ENCODE data around the gene SLC25A42.

SLC25A42 gene

DNA sequence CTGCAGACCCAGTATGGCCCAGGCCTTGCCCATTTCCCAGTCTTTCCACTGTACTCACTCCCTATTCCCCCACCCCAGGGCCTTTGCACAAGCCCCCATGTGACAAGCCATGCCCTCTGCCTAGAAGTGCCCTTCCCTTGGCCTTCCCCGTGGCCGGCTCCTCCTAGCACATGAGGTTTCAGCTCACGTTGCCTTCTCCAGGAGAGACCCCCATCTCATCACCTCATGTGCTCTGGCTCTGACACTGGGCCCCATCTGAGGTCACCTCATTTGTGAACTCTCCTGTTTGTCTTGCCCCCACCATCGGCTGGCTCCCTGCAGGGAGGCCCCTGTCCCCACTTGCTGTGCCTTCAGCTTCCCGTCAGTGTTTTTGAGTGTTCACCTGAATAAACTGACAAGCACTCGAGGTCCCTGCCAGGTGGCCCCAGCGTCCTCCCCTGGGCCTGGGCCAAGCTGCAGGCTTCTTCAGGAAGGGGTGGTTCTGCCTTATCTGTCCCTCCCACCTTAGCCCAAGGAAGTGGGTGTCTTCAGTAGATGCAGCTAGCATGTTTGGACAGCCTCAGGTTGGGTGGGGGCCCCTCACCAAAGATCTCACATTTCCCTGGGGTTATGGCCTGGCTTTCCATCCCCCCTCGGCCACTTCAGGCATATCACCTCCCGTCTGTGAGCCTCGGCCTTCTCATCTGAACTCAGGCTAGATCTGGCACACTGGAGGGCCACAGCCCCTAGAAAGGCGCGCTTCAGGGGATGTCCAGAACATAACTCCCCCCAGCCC is 3.8 kb upstream of the SLC25A42 start:
- Histone ChIP-seq H3K9me3 (replicated peaks; ENCODE audit: low read length) (no peaks in the 10 kb centered on the region), H3K4me2 (ENCODE audit: low read length) (no peak overlapping the region), H3K27me3 (ENCODE audit: control insufficient read depth, insufficient read depth, low read length) (no peaks in the 10 kb centered on the region), H3K36me3 (ENCODE audit: insufficient read depth, low read length) (peaks cover 42% of the 10 kb centered on the region), H3K4me3 (ENCODE audit: low read length) (no peak overlapping the region), H3K9ac (ENCODE audit: low read depth, low read length) (no peak overlapping the region), H3K4me1 (ENCODE audit: control insufficient read depth, insufficient read depth, low read length) (peaks cover 25% of the 10 kb centered on the region)

DNA sequence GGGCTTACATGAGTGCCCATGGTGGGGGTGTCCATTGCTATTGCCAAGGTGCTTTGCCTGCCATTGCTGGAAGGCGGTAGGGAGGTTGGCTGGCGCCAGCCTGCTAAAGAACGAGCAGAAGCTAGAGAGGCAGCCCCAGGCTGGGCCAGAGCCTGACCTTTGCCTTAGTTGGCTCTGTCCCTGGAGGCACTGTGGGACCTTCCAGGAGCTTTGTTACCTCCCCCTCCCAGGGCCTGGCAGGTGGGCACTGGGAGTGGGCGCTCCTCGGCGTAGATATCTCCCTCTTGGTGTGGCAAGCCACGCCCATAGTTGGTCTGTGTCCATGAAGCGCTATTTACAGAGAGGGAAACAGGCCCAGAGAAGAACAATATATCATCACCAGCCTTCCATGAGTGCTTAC is 2.3 kb upstream of the SLC25A42 start:
- Histone ChIP-seq H3K4me2 (ENCODE audit: low read length) (no peak overlapping the region), H3K4me3 (ENCODE audit: low read length) (no peak overlapping the region), H3K36me3 (ENCODE audit: insufficient read depth, low read length) (peaks cover 32% of the 10 kb centered on the region), H3K27me3 (ENCODE audit: control insufficient read depth, insufficient read depth, low read length) (no peaks in the 10 kb centered on the region), H3K9ac (ENCODE audit: low read depth, low read length) (no peak overlapping the region), H3K9me3 (replicated peaks; ENCODE audit: low read length) (no peaks in the 10 kb centered on the region), H3K4me1 (ENCODE audit: control insufficient read depth, insufficient read depth, low read length) (peaks cover 30% of the 10 kb centered on the region)

DNA sequence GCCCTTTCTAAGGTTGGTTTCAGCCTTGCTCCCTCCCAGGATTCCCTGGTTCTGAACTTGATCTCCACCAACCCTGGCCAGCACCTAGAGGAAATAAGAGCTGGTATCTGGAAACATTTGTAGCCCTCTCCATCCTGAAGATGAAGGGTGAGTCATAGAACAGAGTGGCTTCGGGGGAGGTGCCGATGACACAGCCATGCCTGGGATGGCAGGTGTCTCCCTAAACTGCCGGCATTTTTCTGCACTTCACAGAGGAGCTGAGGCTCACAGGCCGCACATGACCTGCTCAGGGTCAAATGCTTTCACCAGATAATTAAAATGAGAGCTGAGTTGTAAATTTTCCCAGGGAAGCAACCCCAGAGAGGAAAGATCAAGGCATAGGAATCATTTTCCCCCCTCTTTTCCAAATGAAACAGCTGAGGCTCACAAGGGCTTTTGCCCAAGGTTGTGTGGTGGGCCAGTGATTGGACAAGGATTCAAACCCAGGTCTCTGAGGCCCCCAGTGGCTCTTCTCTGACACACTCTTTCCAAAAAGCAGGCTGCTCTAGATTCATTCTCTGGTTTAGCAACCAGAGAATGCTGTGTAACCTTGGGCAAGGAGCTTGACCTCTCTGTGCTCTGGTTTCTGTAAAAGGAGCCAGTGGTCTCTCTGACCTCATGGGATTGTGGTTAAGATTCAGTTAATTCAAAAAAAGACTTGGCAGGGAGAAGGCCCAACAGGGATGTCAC is 1.2 kb upstream of the SLC25A42 start:
- H3K4me2 ChIP-seq (ENCODE audit: low read length): peak overlapping the region; percentile 90
- H3K4me3 ChIP-seq (ENCODE audit: low read length): peak overlapping the region; percentile 69
- peaks cover 21% of the 10 kb centered on the region for H3K36me3 ChIP-seq (ENCODE audit: insufficient read depth, low read length)
- peaks cover 30% of the 10 kb centered on the region for H3K4me1 ChIP-seq (ENCODE audit: control insufficient read depth, insufficient read depth, low read length)
- H3K9ac ChIP-seq (ENCODE audit: low read depth, low read length): peak overlapping the region; percentile 33
- no peaks in the 10 kb centered on the region for H3K9me3 ChIP-seq (replicated peaks; ENCODE audit: low read length)
- no peaks in the 10 kb centered on the region for H3K27me3 ChIP-seq (ENCODE audit: control insufficient read depth, insufficient read depth, low read length)

DNA sequence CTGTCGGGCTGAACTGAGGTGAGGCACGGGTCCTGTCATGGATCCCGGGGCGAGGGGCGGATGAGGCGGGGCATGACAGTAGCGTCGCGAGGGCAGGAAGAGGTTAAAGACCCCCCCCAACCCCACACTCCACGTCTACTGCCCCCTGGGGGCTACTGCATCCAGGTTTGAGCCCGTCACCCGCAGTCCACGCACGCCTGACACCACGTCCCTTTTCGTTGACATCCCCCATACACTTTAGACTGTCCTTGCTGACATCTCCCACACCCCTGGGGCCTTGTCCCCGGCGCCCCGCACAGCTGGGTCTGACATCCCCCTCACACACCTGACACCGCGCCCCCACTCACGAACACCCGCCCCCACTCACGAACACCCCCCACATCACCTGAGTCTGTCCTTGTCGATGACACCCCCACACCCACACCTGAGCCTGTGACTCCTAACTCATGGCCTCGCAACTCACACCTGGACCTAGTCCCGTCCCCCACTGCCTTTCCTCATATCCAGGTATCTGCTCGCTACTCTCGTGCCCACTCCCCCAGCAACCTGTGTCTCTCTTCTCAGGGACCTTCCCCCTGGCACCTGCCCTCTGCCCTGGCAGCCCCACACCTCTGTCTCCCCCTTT is 416 bp downstream of the SLC25A42 start:
- H3K4me1 ChIP-seq (ENCODE audit: control insufficient read depth, insufficient read depth, low read length): peaks cover 30% of the 10 kb centered on the region
- H3K27me3 ChIP-seq (ENCODE audit: control insufficient read depth, insufficient read depth, low read length): no peaks in the 10 kb centered on the region
- no peaks in the 10 kb centered on the region for H3K9me3 ChIP-seq (replicated peaks; ENCODE audit: low read length)
- peak overlapping the region; percentile 71 for H3K9ac ChIP-seq (ENCODE audit: low read depth, low read length)
- peaks cover 12% of the 10 kb centered on the region for H3K36me3 ChIP-seq (ENCODE audit: insufficient read depth, low read length)
- H3K4me2 ChIP-seq (ENCODE audit: low read length): peak overlapping the region; percentile 94
- peak overlapping the region; percentile 69 for H3K4me3 ChIP-seq (ENCODE audit: low read length)

DNA sequence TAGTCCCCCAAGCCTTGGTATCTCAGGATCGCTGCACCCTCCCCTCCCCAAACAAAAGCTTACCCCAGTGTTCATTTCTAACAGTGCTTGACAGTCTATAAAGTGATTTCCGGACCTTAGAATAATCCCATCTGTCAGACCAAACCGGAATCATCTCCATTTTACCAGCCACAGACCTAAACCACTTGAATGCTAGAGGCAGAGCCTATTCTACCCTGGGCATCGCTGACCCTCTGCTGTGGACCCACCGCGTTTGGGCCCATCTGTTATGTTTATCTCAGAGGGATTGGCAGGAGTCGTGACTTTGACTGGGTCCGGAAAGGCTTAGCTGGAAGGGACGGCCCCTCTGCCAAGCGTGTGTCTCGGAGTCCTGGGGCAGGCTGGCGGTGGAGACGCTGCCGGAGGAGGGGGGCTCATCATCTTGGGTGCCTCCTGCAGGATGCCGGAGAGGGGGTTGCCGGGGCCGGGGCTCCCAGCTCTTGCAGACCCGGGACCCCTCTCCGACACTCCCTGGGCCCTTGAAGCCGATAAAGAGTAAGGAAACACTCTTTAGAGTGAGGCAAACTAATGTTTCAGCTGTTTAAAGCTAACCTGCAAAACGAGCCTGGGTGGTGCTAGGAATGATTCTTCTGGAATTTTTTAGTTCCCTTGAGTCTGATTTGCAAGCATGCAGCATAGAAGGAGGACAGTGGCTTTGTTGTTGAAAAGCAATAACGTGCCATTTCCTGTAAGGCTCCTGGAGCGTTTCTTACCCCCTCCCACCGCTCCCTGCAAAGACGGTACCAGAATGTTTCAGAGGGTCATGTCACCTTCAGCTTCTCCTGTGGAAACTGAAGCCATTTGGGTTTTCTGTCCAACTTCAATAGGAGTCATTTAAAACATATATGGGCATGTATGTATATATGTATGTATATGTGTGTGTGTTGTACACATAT is 1.3 kb downstream of the SLC25A42 start:
- H3K4me3 ChIP-seq (ENCODE audit: low read length): peak overlapping the region; percentile 69
- H3K27me3 ChIP-seq (ENCODE audit: control insufficient read depth, insufficient read depth, low read length): no peaks in the 10 kb centered on the region
- no peaks in the 10 kb centered on the region for H3K9me3 ChIP-seq (replicated peaks; ENCODE audit: low read length)
- H3K4me1 ChIP-seq (ENCODE audit: control insufficient read depth, insufficient read depth, low read length): peaks cover 30% of the 10 kb centered on the region
- H3K4me2 ChIP-seq (ENCODE audit: low read length): peak overlapping the region; percentile 94
- H3K9ac ChIP-seq (ENCODE audit: low read depth, low read length): peak overlapping the region; percentile 57
- peaks cover 3% of the 10 kb centered on the region for H3K36me3 ChIP-seq (ENCODE audit: insufficient read depth, low read length)

DNA sequence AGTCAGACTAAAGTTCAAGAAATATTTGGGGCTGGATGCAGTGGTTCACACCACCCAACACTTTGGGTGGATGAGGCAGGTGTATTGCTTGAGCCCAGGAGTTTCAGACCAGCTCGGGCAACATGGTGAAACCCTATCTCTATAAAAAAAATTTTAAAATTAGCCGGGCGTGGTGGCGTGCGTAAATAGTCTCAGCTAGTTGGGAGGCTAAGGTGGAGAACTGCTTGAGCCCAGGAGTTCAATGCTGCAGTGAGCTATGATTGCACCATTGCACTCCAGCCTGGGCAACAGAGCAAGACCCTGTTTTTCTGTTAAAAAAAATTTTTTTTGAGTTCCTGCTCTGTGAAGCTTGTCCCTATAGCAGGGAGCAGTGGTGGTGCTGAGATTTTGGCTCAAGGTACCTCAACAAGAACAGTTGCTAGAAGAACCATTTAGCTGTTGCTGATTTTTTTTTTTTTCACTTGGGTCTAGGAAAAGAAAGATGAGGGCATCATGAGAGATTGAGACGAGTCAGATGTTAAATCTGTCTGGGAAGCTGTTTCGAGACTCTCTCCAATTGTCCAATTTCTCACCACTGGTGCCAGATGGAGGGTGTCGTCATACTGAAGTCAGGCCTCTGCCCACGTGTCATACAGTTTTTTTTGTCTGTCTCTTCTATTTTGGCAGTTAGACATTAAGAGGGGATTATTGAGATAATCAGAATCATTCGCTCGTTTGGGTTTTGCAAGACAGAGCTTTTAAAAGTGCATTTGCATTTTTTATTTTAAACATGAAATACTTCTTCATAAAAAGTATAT is 3.7 kb downstream of the SLC25A42 start:
- Histone ChIP-seq H3K27me3 (ENCODE audit: control insufficient read depth, insufficient read depth, low read length) (no peaks in the 10 kb centered on the region), H3K9ac (ENCODE audit: low read depth, low read length) (no peak overlapping the region), H3K4me1 (ENCODE audit: control insufficient read depth, insufficient read depth, low read length) (peaks cover 23% of the 10 kb centered on the region), H3K9me3 (replicated peaks; ENCODE audit: low read length) (no peaks in the 10 kb centered on the region), H3K36me3 (ENCODE audit: insufficient read depth, low read length) (no peaks in the 10 kb centered on the region), H3K4me3 (ENCODE audit: low read length) (no peak overlapping the region), H3K4me2 (ENCODE audit: low read length) (no peak overlapping the region)

DNA sequence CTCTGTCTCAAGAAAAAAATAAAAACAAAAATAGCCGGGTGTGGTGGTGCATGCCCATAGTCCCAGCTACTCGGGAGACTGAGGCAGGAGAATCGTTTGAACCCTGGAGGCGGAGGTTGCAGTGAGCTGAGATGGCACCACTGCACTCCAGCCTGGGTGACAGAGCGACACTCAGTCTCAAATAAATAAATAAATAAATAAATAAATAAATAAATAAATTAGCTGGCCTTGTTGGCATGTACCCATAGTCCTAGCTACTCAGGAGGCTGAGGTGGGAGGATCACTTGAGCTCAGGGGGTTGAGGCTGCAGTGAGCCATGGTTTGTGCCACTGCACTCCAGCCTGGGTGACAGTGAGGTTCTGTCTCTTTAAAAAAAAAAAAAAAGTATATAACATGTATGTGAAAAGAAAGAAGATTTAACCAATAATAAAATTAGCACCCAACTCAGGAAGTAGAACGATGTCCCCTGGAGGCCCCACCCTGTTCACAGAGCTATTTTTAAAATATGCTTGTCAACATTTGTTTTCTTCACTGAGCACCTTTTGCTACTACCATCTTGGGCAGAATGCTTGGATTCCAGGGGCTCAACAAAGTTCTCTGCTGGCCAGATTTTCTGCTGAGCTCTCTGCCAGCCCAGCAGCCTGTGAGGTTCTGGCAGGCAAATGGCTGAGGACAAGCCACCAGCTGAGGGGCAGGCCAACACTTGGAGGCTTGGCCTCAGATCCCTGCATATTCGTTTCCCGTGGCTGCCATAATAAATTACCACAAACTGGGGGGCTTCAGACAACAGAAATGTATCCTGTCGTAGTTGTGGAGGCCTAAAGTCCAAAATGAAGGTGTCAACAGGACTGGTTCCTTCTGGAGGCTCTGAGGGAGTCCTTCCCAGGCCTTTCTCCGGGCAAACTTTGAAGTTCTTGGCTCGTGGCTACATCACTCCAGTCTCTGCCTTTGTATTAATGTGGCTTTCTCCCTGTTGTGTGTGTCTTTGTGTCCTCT is 5.2 kb downstream of the SLC25A42 start:
- Histone ChIP-seq H3K4me2 (ENCODE audit: low read length) (no peak overlapping the region), H3K36me3 (ENCODE audit: insufficient read depth, low read length) (no peaks in the 10 kb centered on the region), H3K9me3 (replicated peaks; ENCODE audit: low read length) (no peaks in the 10 kb centered on the region), H3K9ac (ENCODE audit: low read depth, low read length) (no peak overlapping the region), H3K4me1 (ENCODE audit: control insufficient read depth, insufficient read depth, low read length) (peaks cover 14% of the 10 kb centered on the region), H3K4me3 (ENCODE audit: low read length) (no peak overlapping the region), H3K27me3 (ENCODE audit: control insufficient read depth, insufficient read depth, low read length) (no peaks in the 10 kb centered on the region)

DNA sequence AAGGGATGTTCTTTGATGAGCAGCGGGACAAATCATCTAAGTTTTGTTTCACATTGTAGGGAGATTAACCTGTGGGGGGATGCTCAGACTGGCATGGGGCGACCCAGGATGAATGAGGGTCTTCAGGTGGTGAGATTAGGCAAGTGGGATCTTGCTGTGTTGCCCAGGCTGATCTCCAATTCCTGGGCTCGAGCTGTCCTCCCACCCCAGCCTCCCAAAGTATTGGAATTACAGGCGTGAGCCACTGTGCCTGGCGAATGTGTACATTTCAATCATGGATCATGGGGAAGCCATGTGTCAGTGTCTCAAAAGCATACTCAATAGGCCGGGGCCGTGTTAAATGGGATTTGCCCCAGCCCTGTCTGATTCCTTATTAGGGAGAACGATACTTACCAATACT is 8.1 kb downstream of the SLC25A42 start:
- Histone ChIP-seq H3K9ac (ENCODE audit: low read depth, low read length) (no peak overlapping the region), H3K27me3 (ENCODE audit: control insufficient read depth, insufficient read depth, low read length) (no peaks in the 10 kb centered on the region), H3K9me3 (replicated peaks; ENCODE audit: low read length) (no peaks in the 10 kb centered on the region), H3K4me2 (ENCODE audit: low read length) (no peak overlapping the region), H3K36me3 (ENCODE audit: insufficient read depth, low read length) (no peaks in the 10 kb centered on the region), H3K4me1 (ENCODE audit: control insufficient read depth, insufficient read depth, low read length) (no peaks in the 10 kb centered on the region), H3K4me3 (ENCODE audit: low read length) (no peak overlapping the region)

DNA sequence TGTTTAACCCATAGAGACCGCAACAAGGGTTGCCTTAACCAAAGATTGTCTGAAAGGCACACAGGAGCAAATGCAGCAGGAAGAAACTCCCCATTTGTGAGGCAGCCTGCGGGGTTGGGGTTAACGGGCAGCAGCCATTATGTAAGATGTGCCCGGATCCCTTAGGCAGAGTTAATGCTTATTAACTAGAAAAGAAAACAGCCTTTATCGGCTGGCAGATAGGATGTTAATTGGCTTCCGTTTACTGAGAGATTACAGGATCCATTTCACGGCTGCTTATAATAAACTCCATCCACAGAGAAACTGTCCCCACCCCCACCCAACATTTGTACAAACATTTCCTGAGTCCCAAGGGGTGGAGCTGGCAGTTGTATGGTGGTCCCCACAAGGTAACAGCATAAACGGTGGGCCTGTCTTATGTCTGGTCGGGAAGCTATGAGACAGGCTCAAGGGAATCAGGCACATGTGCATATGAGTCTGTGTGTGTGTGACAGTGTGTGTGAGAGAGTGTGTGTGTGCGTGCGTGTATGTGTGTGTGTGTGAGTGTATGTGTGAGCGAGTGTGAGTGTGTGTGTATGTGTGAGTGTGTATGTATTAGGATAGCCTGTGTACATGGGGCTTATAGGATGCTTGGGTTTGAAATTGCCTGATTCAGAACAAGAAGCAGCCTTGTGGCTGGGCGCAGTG is 10.5 kb downstream of the SLC25A42 start:
- Histone ChIP-seq H3K9ac (ENCODE audit: low read depth, low read length) (no peak overlapping the region), H3K4me2 (ENCODE audit: low read length) (no peak overlapping the region), H3K4me1 (ENCODE audit: control insufficient read depth, insufficient read depth, low read length) (no peaks in the 10 kb centered on the region), H3K36me3 (ENCODE audit: insufficient read depth, low read length) (no peaks in the 10 kb centered on the region), H3K4me3 (ENCODE audit: low read length) (no peak overlapping the region), H3K27me3 (ENCODE audit: control insufficient read depth, insufficient read depth, low read length) (no peaks in the 10 kb centered on the region), H3K9me3 (replicated peaks; ENCODE audit: low read length) (no peaks in the 10 kb centered on the region)

Data from skeletal muscle satellite cell (primary cell).